ENCODE results near the gene PARP9.

DNA sequence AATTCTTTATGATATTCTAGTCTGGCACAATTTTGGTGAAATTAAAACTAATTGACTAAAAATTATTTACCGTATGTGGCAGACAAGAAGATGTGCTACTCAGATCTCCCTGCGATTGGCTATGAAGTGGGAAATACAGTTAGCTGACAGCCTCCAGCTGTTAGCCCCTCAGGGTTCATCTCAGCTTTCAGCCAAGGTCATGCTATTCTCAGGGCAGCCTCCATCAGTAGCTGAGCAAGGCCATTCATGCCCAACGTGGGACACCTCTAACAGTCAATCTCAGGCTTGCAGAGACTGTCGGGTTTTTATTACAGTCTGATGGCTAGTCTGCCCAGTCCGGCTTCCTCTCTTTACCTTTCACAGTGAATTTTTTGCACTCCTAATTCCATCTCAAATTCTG, 6.7 kb downstream of the PARP9 start:
- TF ChIP-seq PRRX2 (CRISPR knock-in tag; IDR thresholded peaks at IDR 0.05) = no peak
- TF ChIP-seq MXD4 (CRISPR knock-in tag; IDR thresholded peaks at IDR 0.05; ENCODE audit: borderline replicate concordance) = no peak
- TF ChIP-seq, protein P1, sequence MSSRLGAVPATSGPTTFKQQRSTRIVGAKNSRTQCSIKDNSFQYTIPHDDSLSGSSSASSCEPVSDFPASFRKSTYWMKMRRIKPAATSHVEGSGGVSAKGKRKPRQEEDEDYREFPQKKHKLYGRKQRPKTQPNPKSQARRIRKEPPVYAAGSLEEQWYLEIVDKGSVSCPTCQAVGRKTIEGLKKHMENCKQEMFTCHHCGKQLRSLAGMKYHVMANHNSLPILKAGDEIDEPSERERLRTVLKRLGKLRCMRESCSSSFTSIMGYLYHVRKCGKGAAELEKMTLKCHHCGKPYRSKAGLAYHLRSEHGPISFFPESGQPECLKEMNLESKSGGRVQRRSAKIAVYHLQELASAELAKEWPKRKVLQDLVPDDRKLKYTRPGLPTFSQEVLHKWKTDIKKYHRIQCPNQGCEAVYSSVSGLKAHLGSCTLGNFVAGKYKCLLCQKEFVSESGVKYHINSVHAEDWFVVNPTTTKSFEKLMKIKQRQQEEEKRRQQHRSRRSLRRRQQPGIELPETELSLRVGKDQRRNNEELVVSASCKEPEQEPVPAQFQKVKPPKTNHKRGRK (CRISPR knock-in tag; IDR thresholded peaks at IDR 0.05; ENCODE audit: borderline replicate concordance) = no peak
- TF ChIP-seq ZNF232 (CRISPR knock-in tag; IDR thresholded peaks at IDR 0.05) = no peak
- TF ChIP-seq, protein P2, sequence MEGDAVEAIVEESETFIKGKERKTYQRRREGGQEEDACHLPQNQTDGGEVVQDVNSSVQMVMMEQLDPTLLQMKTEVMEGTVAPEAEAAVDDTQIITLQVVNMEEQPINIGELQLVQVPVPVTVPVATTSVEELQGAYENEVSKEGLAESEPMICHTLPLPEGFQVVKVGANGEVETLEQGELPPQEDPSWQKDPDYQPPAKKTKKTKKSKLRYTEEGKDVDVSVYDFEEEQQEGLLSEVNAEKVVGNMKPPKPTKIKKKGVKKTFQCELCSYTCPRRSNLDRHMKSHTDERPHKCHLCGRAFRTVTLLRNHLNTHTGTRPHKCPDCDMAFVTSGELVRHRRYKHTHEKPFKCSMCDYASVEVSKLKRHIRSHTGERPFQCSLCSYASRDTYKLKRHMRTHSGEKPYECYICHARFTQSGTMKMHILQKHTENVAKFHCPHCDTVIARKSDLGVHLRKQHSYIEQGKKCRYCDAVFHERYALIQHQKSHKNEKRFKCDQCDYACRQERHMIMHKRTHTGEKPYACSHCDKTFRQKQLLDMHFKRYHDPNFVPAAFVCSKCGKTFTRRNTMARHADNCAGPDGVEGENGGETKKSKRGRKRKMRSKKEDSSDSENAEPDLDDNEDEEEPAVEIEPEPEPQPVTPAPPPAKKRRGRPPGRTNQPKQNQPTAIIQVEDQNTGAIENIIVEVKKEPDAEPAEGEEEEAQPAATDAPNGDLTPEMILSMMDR (IDR thresholded peaks at IDR 0.05) = no peak
- no peak for TF ChIP-seq TCF7 (CRISPR knock-in tag; IDR thresholded peaks at IDR 0.05; ENCODE audit: low read depth)
- TF ChIP-seq NFYB (CRISPR knock-in tag; conservative IDR thresholded peaks at IDR 0.05; ENCODE audit: low read depth) = no peak
- TF ChIP-seq, protein P3, sequence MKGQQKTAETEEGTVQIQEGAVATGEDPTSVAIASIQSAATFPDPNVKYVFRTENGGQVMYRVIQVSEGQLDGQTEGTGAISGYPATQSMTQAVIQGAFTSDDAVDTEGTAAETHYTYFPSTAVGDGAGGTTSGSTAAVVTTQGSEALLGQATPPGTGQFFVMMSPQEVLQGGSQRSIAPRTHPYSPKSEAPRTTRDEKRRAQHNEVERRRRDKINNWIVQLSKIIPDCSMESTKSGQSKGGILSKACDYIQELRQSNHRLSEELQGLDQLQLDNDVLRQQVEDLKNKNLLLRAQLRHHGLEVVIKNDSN (CRISPR knock-in tag; IDR thresholded peaks at IDR 0.05) = no peak
- TF ChIP-seq GTF2I (CRISPR knock-in tag; conservative IDR thresholded peaks at IDR 0.05) = no peak

Data from WTC11 (cell line).